ENCODE results near the gene DVL2. TPM values are rescaled to one million over a fixed set of nuclear protein-coding genes. Genes with fewer than 3 reads are reported as not detected.
A peak's percentile ranks its signal among the peaks of the same experiment; 100 is the strongest.
"Not testable (repeated sequence)": the region's sequence is repeated elsewhere in the genome, so short reads cannot be mapped to it uniquely, and the experiment has no call there.

The DVL2 gene
- total and polyA plus RNA-seq, 2 experiments from 2014 or later = 79.2 to 121 TPM

DNA sequence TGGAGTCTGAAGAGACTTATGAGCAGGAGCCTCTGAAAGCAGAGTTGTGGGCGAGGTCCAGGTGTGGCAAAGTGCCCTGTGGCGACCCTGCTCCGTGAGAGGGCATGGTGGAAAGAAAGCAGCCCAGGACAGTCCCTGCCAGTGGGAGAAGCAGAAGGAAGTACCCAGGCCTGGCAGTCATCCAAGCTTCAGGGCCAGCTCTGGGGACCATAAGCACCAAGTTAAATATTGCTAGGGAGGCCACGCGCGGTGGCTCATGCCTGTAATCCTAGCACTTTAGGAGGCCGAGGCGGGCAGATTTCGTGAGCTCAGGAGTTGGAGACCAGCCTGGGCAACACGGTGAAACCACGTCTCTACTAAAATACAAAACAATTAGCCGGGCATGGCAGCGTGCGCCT is 50.2 kb downstream of the DVL2 start:
- H3K4me1 ChIP-seq (ENCODE audit: low read depth) = no peaks in the 10 kb centered on the region
- no peak for DNase-seq (ENCODE audit: low read depth in 1 of 2, low spot score in 1 of 2)
- TF ChIP-seq, protein P1, sequence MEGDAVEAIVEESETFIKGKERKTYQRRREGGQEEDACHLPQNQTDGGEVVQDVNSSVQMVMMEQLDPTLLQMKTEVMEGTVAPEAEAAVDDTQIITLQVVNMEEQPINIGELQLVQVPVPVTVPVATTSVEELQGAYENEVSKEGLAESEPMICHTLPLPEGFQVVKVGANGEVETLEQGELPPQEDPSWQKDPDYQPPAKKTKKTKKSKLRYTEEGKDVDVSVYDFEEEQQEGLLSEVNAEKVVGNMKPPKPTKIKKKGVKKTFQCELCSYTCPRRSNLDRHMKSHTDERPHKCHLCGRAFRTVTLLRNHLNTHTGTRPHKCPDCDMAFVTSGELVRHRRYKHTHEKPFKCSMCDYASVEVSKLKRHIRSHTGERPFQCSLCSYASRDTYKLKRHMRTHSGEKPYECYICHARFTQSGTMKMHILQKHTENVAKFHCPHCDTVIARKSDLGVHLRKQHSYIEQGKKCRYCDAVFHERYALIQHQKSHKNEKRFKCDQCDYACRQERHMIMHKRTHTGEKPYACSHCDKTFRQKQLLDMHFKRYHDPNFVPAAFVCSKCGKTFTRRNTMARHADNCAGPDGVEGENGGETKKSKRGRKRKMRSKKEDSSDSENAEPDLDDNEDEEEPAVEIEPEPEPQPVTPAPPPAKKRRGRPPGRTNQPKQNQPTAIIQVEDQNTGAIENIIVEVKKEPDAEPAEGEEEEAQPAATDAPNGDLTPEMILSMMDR (IDR thresholded peaks at IDR 0.05; ENCODE audit: low read depth, low read length) = no peak
- no peak overlapping the region for H3K27ac ChIP-seq
- no peaks in the 10 kb centered on the region for H3K27me3 ChIP-seq
- H3K9me3 ChIP-seq (ENCODE audit: low read depth) = no peaks in the 10 kb centered on the region
- H3K36me3 ChIP-seq = no peaks in the 10 kb centered on the region
- no peak overlapping the region for H3K4me3 ChIP-seq

DNA sequence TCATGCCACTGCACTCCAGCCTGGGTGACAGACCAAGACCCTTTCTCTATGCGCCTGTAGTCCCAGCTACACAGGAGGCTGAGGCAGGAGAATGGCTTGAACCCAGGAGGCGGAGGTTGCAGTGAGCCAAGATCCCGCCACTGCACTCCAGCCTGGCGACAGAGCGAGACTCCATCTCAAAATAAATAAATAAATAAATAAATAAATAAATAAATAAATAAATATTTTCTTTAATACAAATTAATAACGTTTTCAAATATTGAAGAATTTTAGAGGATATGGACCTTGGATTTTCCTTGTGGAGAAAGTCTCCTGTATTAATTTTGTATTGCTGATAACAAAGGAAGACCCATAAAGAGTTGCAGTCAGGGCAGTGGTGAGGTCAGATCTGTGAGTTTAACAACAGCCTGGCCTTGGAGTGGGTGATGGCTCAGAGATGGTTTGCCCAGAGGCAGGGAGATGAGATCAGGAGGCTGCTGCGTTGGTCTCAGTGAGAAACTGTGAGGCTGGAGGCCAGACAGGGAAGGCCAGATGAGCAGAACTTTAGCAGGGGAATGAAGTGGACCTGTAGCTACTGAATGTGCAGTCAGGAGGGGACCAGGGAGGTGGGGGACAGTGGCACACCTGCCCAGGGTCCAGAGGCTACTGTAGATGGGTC is 50.8 kb downstream of the DVL2 start:
- Histone ChIP-seq H3K4me1 (ENCODE audit: low read depth) (no peaks in the 10 kb centered on the region), H3K9me3 (ENCODE audit: low read depth) (no peaks in the 10 kb centered on the region), H3K4me3 (no peak overlapping the region), H3K27ac (no peak overlapping the region), H3K36me3 (no peaks in the 10 kb centered on the region), H3K27me3 (no peaks in the 10 kb centered on the region)
- no peak for DNase-seq (ENCODE audit: low read depth in 1 of 2, low spot score in 1 of 2)
- TF ChIP-seq, protein P1 (IDR thresholded peaks at IDR 0.05; ENCODE audit: low read depth, low read length) = no peak

DNA sequence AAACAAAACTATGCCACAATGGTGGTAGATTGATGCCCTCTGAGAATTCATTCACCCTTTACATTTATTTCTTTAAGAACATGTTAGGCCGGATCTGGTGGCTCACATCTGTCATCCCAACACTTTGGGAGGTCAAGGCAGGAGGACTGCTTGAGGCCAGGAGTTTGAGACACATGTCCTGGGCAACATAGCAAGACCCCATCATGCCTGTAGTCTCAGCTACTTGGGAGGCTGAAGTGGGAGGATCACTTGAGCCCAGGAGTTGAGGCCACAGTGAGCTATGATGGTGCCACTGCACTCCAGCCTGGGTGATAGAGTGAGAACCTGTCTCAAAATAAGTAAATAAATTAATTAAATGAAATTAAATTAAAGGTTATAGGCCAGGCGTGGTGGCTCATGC is 52.2 kb downstream of the DVL2 start:
- H3K9me3 ChIP-seq (ENCODE audit: low read depth); DNase-seq (ENCODE audit: low read depth in 1 of 2, low spot score in 1 of 2); H3K36me3 ChIP-seq; H3K4me3 ChIP-seq; H3K27ac ChIP-seq; H3K4me1 ChIP-seq (ENCODE audit: low read depth); H3K27me3 ChIP-seq: not testable (repeated sequence)

DNA sequence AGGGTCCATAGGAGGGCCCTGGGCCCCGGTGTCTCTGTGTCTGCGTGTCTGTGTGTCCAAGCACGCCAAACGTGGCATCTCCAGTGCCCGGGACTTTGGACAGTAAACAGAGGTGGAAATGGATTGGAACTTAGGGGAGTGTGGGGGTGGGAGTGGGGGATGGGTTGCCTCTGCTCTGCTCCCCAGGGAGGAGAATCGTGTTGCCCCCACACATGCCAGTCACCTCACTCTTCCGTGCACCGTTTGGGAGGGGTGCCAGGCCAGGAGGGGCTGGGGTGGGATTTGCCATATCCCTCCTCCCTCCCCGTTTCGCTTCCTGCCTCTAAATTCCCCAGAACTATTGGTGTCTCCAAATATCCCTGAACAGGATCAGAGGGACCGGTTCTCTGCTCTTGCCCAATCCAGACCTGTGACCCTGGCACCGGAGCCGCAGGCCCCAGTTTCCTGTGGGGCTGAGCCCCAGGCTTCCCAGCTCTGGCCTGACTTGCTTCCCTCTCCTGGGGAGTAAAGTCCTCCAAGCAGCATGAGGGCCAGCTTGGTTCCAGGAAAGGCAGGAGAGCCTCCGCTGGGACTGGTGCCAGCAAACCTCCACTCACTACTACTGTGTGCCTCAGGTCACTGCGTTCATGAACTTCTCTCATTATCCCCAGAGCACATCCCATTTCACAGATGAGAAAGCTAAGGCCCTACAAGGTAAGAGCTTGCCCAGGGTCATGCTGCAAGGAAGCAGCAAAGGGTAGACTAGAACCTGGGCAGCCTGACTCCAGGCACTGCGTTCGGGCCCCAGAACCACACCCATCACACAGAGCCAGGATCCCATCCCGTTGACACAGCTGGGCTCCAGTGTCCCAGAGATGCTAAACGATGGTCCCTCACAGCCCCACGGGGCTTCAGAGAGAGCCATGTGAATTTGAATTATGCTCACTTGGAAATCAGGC is 54.7 kb downstream of the DVL2 start, which contains the start of gene ASGR1:
Gene ASGR1, minus strand, starts transcription at position 54 of the 938 bp plus-strand sequence. CDS start 807 bp downstream, outside the sequence.
- H3K36me3 ChIP-seq = no peaks in the 10 kb centered on the region
- H3K27ac ChIP-seq = no peak within 1 kb of the TSS
- TF ChIP-seq, protein P1 (IDR thresholded peaks at IDR 0.05; ENCODE audit: low read depth, low read length) = no peak
- peak in 1 of 2 donors; percentile 17 for DNase-seq (ENCODE audit: low read depth in 1 of 2, low spot score in 1 of 2)
- no peaks in the 10 kb centered on the region for H3K27me3 ChIP-seq
- no peaks in the 10 kb centered on the region for H3K9me3 ChIP-seq (ENCODE audit: low read depth)
- no peaks in the 10 kb centered on the region for H3K4me1 ChIP-seq (ENCODE audit: low read depth)
- H3K4me3 ChIP-seq = peak within 1 kb of the TSS; percentile 44

DNA sequence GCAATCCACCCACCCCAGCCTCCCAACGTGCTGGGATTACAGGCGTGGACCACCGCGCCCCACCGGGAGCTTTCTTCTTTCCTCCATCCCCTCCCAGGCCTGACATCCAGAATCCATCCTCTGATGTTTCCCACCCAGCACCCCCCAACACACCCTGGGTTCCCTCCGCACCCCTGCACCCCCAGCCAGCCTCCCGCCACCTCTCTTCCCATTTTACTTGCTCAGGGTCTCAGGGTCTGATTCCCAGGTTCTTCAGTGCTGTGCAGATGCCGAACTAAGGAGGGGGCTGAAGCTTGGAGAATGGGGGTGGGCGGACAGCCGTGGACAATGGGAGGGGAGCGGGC is 55.4 kb downstream of the DVL2 start:
- Histone ChIP-seq H3K9me3 (ENCODE audit: low read depth) (no peaks in the 10 kb centered on the region), H3K4me1 (ENCODE audit: low read depth) (no peaks in the 10 kb centered on the region), H3K4me3 (no peak overlapping the region), H3K27ac (no peak overlapping the region), H3K27me3 (no peaks in the 10 kb centered on the region), H3K36me3 (no peaks in the 10 kb centered on the region)
- TF ChIP-seq, protein P1 (IDR thresholded peaks at IDR 0.05; ENCODE audit: low read depth, low read length) = no peak
- no peak for DNase-seq (ENCODE audit: low read depth in 1 of 2, low spot score in 1 of 2)

Data from cardiac muscle cell (in vitro differentiated cells and primary cell).